ENCODE results near the gene AGA. TPM values are rescaled to one million over a fixed set of nuclear protein-coding genes. Genes with fewer than 3 reads are reported as not detected.

Gene AGA
- total RNA-seq, 2 donors from 2014 or later, result 9.2 to 21.0 TPM

- Mint-ChIP-seq H3K4me3 (no peak overlapping the region), H3K27ac (no peak overlapping the region), H3K27me3 (no peaks in the 10 kb centered on the region), H3K4me1 (no peaks in the 10 kb centered on the region), H3K36me3 (ENCODE audit: low read depth) (no peaks in the 10 kb centered on the region), H3K9me3 (no peaks in the 10 kb centered on the region)
- no peak for ATAC-seq (replicated peaks)
Observed at GRCh38 chr4:177461606-177462005, 19.4 kb upstream of the AGA start.

GRCh38 chr4:177460460-177460859 is 18.2 kb upstream of the AGA start:
- no peak for ATAC-seq (replicated peaks)
- Mint-ChIP-seq H3K4me1 (no peaks in the 10 kb centered on the region), H3K27me3 (no peaks in the 10 kb centered on the region), H3K36me3 (ENCODE audit: low read depth) (no peaks in the 10 kb centered on the region), H3K27ac (no peak overlapping the region), H3K4me3 (no peak overlapping the region), H3K9me3 (no peaks in the 10 kb centered on the region)

- Mint-ChIP-seq H3K27me3 (no peaks in the 10 kb centered on the region), H3K27ac (no peak overlapping the region), H3K4me3 (no peak overlapping the region), H3K4me1 (no peaks in the 10 kb centered on the region), H3K36me3 (ENCODE audit: low read depth) (no peaks in the 10 kb centered on the region), H3K9me3 (no peaks in the 10 kb centered on the region)
- no peak for ATAC-seq (replicated peaks)
Observed at GRCh38 chr4:177455561-177455970, 13.3 kb upstream of the AGA start.

GRCh38 chr4:177453116-177453515 is 10.9 kb upstream of the AGA start:
- no peak overlapping the region for H3K4me3 Mint-ChIP-seq
- H3K4me1 Mint-ChIP-seq, result peaks cover 5% of the 10 kb centered on the region
- no peak for ATAC-seq (replicated peaks)
- no peaks in the 10 kb centered on the region for H3K27me3 Mint-ChIP-seq
- H3K9me3 Mint-ChIP-seq, result no peaks in the 10 kb centered on the region
- H3K36me3 Mint-ChIP-seq (ENCODE audit: low read depth), result no peaks in the 10 kb centered on the region
- H3K27ac Mint-ChIP-seq, result no peak overlapping the region

GRCh38 chr4:177451108-177451500 is 8.9 kb upstream of the AGA start:
- no peak overlapping the region for H3K27ac Mint-ChIP-seq
- no peaks in the 10 kb centered on the region for H3K27me3 Mint-ChIP-seq
- no peaks in the 10 kb centered on the region for H3K36me3 Mint-ChIP-seq (ENCODE audit: low read depth)
- H3K4me1 Mint-ChIP-seq, result peaks cover 8% of the 10 kb centered on the region
- no peak overlapping the region for H3K4me3 Mint-ChIP-seq
- no peak for ATAC-seq (replicated peaks)
- H3K9me3 Mint-ChIP-seq, result no peaks in the 10 kb centered on the region

DNA sequence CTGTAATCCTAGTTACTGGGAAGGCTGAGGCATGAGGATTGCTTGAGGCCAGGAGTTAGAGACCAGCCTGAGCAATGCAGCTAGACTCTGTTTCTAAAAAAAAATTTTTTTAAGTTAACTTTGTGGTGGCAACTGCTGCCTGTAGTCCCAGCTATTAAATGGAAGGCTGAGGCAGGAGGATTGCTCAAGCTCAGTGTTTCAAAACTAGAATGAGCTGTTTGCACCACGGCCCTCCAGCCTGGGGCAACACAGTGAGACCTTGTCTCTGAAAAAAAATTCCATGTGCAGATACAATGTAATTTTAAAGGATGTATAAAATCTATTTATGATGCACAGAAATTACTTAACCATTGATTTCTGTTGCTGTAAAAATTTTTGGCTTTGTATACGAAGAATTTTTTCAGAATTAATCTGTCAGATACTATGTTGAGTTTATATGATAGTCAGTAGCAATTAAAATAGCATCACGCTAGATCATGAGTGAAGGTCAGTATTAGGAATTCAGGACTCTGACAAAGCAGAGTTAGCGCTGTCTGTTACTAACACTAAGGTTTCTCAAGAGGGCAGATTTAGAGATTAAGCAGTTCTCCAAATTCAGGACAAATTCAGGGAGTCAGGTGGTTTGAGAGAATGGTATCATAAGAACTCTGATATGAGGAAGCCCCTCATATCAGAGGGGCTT is 8.3 kb upstream of the AGA start:
- Mint-ChIP-seq H3K36me3 (ENCODE audit: low read depth) (no peaks in the 10 kb centered on the region), H3K27ac (no peak overlapping the region), H3K4me1 (peaks cover 8% of the 10 kb centered on the region), H3K4me3 (no peak overlapping the region), H3K9me3 (no peaks in the 10 kb centered on the region), H3K27me3 (no peaks in the 10 kb centered on the region)
- no peak for ATAC-seq (replicated peaks)

GRCh38 chr4:177448850-177449249 is 6.6 kb upstream of the AGA start:
- Mint-ChIP-seq H3K9me3 (no peaks in the 10 kb centered on the region), H3K27me3 (no peaks in the 10 kb centered on the region), H3K36me3 (ENCODE audit: low read depth) (no peaks in the 10 kb centered on the region), H3K27ac (no peak overlapping the region), H3K4me3 (no peak overlapping the region), H3K4me1 (peaks cover 8% of the 10 kb centered on the region)
- ATAC-seq (replicated peaks), result no peak

DNA sequence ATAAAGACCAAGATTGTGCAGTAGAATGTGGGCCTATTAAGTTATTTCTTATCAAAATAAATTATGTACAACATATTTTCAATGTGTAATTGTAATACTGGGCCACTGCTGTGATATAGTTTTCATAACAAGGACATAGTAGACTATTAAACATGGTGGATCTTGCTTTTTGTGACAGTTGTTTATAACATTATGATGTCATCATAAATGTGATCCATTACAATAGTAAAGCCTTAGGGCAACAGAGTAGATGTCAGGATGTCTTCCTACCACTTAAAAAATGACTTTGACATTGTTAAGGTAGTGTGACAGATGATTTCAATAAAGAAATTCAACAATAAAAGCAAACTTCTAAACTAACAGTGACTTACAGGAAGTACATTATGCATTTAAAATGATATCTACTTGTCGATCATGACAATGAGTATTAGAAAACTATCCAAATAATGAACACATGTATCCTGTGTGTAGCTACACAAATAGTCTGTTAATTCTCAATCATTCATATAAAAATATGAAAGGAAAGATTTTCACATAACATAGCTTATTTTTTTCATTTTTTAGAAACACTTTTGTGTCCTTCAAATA is 5.3 kb upstream of the AGA start:
- H3K27me3 Mint-ChIP-seq, result no peaks in the 10 kb centered on the region
- H3K27ac Mint-ChIP-seq, result no peak overlapping the region
- no peaks in the 10 kb centered on the region for H3K36me3 Mint-ChIP-seq (ENCODE audit: low read depth)
- no peak overlapping the region for H3K4me3 Mint-ChIP-seq
- peaks cover 13% of the 10 kb centered on the region for H3K4me1 Mint-ChIP-seq
- no peaks in the 10 kb centered on the region for H3K9me3 Mint-ChIP-seq
- ATAC-seq (replicated peaks), result no peak

DNA sequence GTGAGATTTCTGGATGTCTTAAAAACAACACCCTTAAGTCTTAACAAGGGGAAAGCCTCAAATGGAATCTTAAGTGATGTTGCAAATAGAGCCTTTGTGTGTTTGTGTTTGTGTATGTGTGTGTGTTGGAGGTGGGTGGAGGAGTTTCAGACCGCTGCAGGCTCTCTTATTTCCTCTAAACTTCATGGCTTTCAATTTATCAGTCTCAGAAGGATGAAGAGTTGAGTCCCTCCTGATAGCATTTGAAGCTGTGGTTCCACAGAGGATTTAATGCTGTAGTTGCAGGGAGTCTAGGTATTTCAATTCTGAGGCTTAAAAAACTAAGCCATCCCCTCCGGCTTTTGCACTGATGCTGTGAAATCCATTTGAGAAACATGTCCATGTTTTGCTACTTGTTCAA is 4.3 kb upstream of the AGA start:
- Mint-ChIP-seq H3K4me1 (peaks cover 13% of the 10 kb centered on the region), H3K4me3 (no peak overlapping the region), H3K36me3 (ENCODE audit: low read depth) (peaks cover 3% of the 10 kb centered on the region), H3K27ac (no peak overlapping the region), H3K9me3 (no peaks in the 10 kb centered on the region), H3K27me3 (no peaks in the 10 kb centered on the region)
- ATAC-seq (replicated peaks), result no peak

DNA sequence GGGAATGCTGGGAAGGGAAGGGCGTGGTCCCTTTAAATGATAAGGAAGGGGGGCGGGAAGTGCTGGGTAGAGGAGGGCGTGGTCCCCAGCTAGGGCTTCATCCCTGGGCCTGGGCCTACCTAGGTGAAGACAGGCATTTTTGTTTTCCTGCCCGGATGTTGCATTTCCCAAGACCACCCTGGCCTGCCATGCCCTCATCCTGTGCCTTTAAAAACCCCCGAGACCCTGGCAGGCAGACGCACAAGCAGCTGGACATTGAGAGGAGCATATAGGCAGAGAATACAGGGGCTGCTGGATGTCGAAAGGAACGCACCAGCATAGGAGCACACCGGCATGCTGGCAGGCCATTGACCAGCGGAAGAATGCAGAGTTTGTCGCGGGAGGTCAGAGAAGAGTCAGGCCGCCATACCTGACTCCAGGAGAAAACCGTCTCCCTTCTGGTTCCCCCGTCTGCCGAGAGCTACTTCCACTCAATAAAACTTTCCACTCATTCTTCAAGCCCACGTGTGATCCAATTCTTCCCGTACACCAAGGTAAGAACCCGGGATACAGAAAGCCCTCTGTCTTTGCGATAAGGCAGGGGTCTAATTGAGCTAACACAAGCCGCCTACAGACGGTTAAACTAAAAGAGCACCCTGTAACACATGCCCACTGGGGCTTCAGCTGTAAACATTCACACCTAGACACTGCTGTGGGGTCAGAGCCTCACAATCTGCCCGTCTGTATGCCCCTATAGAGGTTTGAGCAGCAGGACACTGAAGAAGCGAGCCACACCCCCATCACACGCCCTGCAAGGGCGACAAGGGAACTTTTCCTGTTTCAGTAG is 2.9 kb upstream of the AGA start:
- no peak for ATAC-seq (replicated peaks)
- H3K4me3 Mint-ChIP-seq, result peak overlapping the region; percentile 2
- H3K9me3 Mint-ChIP-seq, result no peaks in the 10 kb centered on the region
- H3K27me3 Mint-ChIP-seq, result no peaks in the 10 kb centered on the region
- H3K4me1 Mint-ChIP-seq, result peaks cover 23% of the 10 kb centered on the region
- no peak overlapping the region for H3K27ac Mint-ChIP-seq
- H3K36me3 Mint-ChIP-seq (ENCODE audit: low read depth), result peaks cover 8% of the 10 kb centered on the region

DNA sequence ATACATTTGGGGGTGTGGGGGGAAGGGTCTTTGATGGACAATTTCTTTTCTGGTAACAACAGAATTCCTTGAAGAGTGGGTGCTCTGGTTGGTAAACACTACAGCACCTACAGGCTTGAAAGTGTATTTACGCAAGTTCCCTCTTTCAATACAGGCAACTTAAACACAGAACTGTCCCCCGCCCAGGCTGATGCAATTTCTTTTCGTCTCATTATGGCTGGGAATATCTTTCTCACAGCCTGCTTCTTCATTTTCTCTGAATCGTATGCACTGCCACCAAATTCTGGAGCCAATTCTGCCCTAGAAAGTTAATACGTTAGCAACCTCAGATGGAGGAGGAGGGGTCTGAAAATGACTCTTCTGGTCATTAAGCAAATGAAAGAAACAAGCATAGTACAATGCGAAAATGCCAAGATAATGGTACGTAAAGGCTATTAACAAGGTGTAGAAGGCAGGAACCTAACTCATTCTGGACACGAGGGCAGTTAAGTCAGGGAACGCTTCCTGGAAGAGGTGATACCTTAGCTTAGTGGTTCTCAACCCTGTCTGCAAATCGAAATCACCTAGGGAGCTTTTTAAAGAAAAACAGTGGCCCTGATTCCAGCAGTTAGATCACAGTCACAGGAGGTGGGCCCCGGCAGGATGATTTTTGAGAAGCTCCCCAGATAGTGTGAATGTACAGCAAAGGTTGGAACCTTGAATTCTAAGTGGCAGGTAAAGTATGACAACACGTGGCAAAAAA is 1.0 kb downstream of the AGA start:
- no peaks in the 10 kb centered on the region for H3K27me3 Mint-ChIP-seq
- H3K9me3 Mint-ChIP-seq, result no peaks in the 10 kb centered on the region
- peak; percentile 1 for ATAC-seq (replicated peaks)
- H3K4me3 Mint-ChIP-seq, result peak overlapping the region; percentile 98
- peaks cover 16% of the 10 kb centered on the region for H3K4me1 Mint-ChIP-seq
- H3K27ac Mint-ChIP-seq, result peak overlapping the region; percentile 98
- H3K36me3 Mint-ChIP-seq (ENCODE audit: low read depth), result peaks cover 40% of the 10 kb centered on the region

- Mint-ChIP-seq H3K4me3 (no peak overlapping the region), H3K27ac (no peak overlapping the region), H3K9me3 (no peaks in the 10 kb centered on the region), H3K27me3 (no peaks in the 10 kb centered on the region), H3K4me1 (peaks cover 9% of the 10 kb centered on the region), H3K36me3 (ENCODE audit: low read depth) (peaks cover 79% of the 10 kb centered on the region)
- no peak for ATAC-seq (replicated peaks)
Observed at GRCh38 chr4:177436456-177436855, 5.8 kb downstream of the AGA start.

- no peak overlapping the region for H3K27ac Mint-ChIP-seq
- no peak for ATAC-seq (replicated peaks)
- H3K9me3 Mint-ChIP-seq, result no peaks in the 10 kb centered on the region
- no peaks in the 10 kb centered on the region for H3K4me1 Mint-ChIP-seq
- no peak overlapping the region for H3K4me3 Mint-ChIP-seq
- no peaks in the 10 kb centered on the region for H3K27me3 Mint-ChIP-seq
- H3K36me3 Mint-ChIP-seq (ENCODE audit: low read depth), result peaks cover 81% of the 10 kb centered on the region
Observed at GRCh38 chr4:177434667-177435066, 7.6 kb downstream of the AGA start.

- no peaks in the 10 kb centered on the region for H3K9me3 Mint-ChIP-seq
- ATAC-seq (replicated peaks), result no peak
- H3K36me3 Mint-ChIP-seq (ENCODE audit: low read depth), result peaks cover 19% of the 10 kb centered on the region
- H3K4me3 Mint-ChIP-seq, result no peak overlapping the region
- peaks cover 3% of the 10 kb centered on the region for H3K27me3 Mint-ChIP-seq
- no peaks in the 10 kb centered on the region for H3K4me1 Mint-ChIP-seq
- H3K27ac Mint-ChIP-seq, result no peak overlapping the region
Observed at GRCh38 chr4:177427192-177427591, 15.0 kb downstream of the AGA start.
